GM04504 (cell line): Measurements from ENCODE around the gene CD22.

Experiments used
- DNase-seq: peaks from one replicate; pipeline ENCODE4 v3.0.0-alpha.2; 2012; ENCODE audit warnings: low read depth

The CD22 gene

DNA sequence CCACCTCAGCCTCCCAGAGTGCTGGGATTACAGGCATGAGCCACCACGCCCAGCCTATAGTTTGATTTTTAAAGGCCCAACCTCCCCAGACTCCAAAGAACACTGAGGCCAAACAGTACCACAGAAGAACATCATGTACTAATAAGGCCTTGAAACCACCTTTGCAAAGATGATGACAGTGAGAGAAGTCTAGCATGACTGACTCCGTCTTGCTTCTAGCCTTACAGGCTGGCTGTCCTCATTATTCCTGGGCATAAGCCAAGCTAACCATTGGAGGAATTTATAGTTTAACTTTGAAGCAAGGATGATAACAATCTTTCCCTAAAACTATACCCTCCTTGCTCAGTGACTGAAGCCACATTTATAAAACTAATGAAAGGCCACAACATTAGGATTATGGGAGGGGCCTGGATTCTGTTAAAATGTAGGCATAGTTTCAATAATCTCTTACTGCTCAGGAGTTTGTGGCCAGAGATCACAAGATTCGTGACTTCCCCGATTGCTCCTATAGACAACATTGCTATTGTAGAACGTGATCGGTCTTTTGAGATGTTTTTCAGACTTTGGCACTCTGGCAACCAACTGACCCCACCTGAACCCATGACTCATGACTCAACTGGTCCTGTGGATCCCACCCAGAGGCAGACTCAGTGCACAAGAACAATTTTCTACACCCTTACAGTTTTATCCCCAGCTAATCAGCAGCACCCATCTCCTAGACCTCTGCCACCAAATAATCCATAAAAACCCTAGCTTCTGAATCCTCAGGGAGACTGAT, 59.5 kb downstream of the CD22 start:
- DNase-seq, result no peak

DNA sequence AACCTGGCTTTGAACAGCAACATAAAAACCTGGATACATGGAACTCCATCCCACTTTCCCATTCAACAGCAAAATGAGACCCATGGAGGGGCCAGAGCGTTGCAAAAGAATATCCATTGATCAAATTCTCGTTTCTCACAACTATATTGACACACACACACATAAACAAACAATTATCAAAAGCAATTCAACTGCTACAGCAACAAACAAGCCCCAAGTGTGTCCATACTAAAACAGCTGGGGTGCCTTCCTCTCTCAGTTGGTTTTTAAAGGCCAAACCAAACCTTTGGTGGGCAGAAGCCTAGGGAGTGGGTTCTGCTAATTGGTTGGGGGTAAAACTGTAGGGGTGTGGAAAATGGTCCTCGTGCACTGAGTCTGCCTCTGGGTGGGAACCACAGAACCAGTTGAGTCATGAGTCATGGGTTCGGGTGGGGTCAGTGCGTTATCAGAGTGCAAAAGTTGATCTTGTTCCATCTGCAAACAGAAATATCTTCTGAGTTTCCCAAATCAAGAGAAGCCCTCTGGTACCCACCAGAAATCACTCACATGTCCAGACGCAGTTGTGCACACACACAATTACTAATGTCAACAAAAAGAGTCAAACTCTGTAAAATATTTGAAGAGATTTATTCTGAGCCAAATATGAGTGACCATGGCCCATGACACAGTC, 60.3 kb downstream of the CD22 start:
- DNase-seq, result no peak

DNA sequence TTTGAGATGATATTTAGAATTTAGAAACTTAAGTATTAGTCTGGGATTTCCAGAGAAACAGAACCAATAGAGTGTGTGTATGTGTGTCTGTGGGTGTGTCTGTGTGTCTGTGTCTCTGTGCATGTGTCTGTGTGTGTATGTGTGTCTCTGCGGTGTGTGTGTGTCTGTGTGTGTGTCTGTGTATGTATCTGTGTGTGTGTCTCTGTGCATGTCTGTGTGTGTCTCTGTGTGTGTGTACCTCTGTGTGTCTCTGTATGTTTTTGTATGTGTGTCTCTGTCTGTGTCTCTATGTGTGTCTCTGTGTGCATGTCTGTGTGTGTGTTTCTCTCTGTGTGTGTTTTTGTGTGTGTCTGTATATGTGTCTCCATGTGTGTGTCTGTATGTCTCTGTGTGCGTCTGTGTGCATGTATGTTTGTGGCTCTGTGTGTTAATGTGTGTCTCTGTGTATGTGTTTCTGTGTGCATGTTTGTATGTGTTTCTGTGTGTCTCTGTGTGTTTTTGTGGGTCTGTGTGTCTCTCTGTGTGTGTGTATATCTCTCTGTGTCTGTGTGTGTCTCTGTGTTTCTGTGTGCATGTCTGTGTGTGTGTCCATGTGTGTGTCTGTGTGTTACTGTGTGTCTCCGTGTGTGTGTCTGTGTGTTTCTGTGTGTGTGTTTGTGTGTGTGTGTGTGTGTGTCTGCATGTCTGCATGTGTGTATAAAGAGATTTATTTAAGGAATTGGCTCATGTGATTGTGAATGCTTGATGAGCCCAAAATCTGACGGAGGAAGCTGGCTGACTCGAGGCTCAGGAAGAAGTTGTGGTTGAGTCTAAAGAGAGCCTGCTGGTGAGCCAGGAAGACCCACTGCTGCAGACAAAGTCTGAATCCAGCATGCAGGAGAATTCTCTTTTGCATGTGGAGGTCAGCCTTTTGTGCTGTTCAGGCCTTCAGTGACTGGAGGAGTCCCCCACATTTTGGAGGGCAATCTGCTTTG, 64.0 kb downstream of the CD22 start:
- no peak for DNase-seq

DNA sequence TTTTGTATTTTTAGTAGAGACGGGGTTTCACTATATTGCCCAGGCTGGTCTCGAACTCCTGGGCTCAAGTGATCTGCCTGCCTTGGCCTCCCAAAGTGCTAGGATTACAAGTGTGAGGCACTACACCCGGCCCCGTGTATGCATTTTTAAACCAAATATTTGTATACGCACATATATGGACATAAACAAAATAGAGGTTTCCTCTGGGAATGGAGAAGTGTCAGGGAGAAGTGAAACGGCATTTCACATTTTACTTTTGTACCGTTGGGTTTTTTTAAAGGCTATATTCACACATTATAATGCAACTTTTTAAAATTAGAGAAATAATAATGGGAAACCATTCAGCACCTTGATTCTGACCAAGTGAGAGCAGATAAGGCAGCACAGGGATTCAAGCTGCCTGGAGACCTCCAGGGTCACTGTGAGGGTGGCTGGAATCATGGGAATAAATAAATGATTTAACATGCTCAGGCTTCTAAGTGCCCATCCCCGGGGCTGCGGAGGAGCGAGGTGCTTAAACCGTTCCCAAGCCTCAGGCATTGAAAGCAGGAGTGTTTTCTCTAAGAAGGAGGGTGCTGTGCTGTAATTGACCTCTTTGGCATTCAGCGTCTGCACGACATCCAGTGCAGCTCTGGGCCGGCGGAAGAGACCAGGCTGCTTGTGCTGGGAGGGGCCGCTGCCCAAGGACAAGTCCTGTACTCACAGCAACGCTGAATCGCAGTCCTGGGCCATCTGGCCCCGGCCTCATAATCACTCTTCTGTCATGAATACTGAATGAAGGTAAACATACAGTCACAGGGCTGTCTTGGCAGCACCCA, 66.6 kb downstream of the CD22 start:
- no peak for DNase-seq

DNA sequence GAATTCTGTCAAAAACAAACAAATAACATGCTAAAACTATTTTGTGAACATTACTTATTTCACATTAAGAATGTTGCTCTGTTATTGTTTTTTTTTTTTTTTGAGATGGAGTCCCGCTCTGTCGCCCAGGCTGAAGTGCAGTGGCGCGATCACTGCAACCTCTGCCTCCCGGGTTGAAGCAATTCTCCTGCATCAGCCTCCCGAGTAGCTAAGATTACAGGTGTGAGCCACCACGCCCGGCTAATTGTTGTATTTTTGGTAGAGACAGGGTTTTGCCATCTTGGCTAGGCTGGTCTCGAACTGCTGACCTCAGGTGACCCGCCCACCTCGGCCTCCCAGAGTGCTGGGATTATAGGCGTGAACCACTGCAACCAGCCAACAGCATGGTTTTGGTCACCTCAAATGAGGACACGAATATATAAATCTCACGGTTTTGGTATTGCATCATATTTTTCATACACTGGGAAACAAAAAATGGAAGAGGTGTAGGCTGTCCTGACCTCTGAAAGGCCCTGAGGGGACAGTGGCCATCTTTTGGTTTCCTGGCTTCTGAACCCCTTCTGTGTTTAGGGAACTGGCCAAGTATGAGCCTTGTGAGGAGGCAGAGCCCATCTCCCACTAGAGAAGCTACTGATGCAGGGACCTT, 67.4 kb downstream of the CD22 start:
- no peak for DNase-seq
